DMS114 treated with DMSO at 0.1 percent for 48 hours (cell line): ENCODE results near the gene CDK3.

Experiments used
- DNase-seq: peaks from one replicate; lab custom pipeline; 2025; ENCODE audit not compliant: unreplicated experiment; lab: John Stamatoyannopoulos, UW

Gene CDK3

DNA sequence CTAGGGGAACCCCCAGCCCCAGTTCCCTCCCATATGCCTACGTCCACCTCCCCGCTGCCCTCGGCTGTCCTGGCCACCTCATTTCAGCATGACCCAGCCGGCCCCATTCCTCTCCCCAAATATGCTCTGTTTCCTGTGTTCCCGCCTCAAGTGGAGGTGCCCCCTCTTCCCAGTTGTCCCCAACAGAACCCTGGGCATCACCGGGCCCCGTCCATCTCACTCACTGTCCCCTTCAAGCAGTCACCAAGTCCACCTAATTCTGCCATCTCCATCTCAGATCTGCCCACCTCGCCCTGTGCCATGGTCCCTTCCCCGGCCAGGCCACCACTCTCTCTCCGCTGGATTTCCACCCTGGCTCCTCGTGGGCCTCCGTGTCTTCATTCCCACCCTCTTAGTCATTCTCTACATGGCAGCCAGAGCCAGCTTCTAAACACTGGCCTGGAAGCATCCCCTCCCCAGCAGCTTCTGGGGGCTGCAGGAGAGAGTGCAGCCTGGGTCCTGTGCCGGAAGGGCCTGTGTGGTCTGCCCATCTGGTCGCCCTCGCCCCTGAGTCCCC, 12.8 kb downstream of the CDK3 start:
- no peak for DNase-seq

DNA sequence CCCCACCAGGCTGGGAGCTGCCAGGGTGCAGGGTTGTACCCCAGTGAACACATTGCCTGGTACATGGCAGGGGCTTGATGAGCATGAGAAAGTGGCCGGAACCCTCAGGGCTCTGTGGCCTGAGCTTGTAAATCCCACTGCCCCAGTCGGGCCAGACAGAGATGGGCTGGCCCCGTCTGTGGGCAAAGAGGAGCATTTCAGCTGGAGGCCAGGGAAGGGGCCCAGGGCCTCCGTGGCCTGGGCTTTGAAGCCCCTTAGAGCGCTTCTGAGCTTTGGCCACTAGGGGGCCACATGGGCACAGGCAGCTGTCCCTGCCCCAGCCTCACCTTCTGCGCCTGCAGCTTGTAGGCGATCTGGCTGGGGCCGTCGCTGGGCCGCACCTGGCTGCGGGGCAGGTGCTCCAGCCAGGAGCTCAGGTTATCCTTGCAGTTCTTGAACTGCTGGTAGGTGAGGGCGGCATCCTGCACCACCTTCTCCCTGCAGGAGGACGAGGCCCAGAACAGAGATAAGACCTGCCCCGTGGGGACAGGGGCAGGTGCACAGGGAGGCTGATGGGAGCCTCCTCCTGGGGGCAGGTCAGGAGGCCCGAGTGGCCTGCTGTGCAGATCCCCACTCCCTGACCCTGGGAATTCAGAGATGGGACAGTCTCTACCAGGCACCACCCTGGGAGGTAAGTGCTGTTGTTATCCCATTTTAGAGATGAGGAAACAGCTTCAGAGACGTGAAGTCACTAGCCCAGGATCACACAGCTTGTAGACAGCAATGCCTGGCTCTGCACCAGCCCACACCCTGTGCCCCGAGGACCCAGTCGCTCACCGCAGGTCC, 13.7 kb downstream of the CDK3 start:
- DNase-seq: peak; percentile 10

DNA sequence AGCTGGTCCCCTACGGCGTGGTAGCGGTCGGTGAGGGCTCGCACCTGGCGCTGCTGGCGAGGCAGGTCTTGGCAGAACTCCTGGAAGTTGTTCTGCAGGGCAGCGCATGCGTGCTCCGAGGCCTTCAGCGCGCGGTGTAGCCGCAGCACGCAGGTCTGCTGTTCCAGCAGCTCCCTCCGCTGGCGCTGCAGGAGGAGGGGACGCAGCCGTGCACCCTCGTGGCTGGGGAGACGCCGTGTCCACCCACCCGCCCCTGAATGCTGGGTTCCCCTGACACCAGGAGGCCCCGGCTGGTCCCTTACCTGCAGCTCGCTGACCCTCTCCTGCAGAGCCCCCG, 14.2 kb downstream of the CDK3 start:
- DNase-seq: no peak

DNA sequence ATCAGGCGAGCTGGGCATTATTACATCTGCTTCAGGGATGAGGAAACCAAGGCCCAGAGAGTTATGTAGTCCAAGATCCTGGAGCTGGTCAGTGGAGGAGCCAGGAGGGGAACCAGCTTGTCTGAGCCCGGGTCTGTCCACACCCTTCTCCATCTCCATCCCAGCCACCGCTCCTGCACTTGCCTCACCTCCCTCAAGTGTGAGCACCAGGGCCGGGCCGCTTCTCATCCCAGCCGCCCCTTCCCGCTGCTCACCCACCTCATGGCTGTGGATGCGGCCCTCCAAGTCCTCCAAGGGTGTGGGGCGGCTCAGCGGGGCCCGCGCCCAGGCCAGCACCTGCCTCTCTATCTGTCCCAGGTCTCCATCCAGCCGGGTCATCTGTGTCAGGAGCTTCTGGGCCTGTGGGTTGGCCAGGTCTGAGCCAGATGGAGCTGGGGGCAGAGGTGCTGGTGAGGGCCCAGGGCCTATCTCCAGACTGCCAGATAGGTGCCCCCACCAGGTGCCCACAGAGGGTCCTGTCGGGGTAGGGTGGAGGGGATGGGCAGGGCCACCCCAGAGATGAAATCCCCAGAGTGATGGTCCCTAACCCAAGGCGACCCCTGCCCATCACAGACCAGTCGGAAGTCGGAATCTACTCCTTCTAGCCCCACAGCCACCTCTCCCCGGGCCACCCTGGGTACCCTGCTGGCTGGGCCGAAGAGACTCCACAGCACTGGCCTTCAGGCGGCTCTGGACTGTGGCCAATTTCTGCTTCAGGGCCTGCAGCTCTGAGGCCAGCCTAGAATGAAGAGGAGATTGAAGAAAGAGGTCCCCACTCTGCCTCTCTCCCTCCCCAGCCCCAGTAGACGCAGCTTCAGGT, 17.1 kb downstream of the CDK3 start:
- DNase-seq: no peak

DNA sequence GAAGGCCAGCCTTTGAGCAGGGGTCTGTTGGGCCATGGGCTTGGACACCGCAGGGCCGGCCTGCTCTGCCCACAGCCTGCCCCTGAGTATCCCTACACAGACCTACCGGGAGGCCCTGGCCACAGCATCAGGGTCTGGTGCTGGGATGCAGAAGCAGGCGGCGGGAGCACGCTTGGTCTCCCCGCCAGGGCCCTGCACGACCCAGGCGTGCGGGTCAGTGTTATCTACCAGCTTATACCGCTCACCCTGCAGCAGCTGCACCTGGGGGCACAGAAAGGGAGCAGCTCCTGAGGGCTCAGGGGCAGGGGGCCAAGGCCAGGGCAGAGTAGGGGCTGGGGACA, 17.7 kb downstream of the CDK3 start:
- DNase-seq: no peak

DNA sequence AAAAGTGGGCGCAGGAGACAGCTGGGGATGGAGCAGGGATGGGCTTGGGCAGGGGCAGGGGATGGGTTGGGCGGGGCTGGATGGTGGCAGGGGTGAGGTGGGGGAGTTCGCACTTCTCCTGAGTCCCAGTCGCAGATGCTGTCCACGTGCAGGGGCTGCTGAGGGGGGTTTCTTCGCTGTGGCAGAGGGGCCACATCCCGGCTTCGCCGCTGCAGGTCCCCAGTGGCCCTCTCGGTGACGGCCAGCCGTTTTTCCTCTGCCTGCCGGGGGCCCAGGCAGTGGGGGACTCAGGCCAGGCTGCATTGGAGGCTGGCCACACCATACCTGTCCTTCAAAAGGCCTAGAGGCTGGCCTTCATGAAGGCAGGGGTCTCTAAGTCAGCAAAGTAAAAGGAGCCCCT, 18.1 kb downstream of the CDK3 start:
- DNase-seq: no peak

DNA sequence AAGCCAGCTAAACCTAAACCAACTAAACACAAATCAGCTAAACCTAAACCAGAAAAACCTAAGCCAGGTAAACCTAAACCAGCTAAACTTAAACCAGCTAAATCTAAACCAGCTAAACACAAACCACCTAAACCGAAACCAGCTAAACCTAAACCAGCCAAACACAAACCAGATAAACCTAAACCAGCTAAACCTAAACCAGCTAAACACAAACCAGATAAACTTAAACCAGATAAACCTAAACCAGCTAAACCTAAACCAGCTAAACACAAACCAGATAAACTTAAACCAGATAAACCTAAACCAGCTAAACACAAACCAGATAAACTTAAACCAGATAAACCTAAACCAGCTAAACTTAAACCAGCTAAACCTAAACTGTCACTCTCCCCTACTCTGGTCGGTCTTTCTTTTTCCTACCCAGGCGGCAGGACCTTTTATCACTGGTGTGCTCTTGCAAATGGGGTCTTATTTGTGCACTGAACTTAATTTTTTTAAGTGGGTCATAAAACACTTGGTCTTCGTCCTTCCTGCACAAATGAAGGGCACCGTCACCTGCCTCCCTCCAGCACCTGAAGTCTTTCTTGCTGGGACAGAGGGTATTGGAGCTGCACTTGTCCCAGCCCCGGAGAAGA, 19.3 kb downstream of the CDK3 start:
- no peak for DNase-seq

DNA sequence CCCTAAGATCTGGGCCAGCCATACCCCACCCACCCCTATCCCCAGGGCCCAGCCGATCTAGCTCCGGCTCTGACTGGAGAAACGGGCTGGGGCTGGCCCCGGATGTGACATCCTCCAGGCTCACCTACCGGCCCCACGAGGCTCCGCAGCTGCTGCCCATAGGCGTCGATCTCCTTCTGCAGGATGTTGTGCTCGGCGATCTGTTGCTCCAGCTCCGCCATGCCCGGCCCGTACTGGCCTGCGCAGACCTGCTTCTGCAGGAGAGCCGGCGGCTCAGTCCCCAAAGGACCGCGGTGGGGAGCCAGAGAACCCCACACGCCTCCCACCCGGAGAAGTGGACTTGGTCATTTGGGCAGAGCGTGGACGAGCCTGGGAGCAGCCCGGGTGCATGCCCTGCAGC, 21.6 kb downstream of the CDK3 start:
- DNase-seq: no peak

DNA sequence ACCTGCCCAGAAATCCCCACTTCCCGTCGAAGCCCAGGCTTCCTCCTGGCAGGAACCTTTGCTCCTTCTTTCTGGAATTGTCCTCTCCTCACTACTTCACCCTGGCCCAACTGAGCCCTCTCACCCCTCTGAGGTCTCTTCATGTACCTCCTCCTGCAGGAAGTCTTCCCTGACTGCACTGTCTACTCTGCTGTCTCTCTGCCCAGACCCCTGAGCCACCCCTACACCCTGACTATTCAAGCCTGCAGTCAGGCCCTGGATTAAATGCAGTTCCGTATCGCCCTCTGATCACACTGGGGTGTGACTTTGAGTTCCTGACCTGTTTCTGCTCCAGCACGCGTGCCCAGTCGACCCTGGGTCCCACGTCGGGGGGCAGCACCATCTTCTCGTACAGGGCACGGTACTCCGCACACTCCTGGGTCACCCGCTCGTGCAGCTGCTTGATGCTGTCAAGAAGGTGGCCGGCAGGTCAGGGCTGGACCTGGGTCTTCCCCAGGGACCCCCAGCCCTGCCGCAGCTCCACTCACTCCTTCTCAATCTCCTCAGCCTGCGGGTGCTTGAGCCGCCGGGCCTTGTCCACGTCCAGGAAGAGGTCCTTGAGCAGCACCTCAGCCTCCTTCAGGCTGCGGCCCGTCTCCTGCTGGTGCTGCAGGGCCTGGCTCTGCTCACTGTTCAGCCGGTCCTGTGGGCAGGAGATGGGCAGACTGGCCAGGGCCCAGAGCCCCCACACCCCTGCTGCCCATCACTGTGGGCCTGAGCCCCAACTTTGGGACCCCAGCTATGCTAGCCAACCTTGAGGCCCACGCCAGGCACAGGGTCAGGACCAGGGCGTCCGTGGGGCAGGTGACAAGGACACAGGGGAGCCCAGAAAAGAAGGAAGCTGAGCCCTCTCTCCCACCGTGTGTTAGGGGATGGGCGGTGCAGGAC, 22.6 kb downstream of the CDK3 start:
- DNase-seq: no peak

DNA sequence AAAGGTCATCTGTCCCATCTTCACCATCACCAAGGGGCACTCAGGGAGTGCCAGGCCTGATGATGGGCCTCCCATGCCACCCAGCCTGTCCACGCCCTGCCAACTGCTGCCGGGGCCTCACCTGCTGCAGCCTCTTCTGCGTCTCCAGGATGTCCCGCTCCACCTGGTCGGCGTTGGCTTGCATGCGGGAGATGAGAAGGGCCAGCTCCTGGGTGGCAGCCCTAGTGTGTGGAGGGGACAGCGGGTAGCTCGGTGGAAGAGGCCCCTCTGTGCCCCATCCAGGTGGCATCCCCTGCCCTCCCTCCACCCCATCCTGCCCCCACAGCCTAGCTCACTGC, 23.2 kb downstream of the CDK3 start:
- no peak for DNase-seq

DNA sequence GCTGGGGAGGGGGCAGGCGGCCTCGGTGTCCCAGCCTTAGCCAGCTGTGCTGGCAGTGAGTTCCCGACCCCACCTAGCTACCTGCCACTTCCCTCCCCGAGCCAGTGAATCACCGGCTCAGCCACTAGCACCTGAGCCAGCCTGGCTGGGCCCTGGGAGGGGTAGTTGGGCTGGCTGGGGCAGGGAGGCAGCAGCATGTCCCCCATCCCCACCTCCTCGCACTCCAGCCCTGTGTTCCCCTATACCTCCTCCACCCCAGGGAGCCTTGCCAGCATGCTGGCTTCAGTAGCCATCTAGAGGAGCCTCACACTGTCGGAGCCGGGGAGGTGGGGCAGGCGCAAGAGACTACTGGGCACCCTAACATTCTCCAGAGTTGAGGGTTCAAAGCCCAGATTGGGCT, 23.7 kb downstream of the CDK3 start:
- no peak for DNase-seq

DNA sequence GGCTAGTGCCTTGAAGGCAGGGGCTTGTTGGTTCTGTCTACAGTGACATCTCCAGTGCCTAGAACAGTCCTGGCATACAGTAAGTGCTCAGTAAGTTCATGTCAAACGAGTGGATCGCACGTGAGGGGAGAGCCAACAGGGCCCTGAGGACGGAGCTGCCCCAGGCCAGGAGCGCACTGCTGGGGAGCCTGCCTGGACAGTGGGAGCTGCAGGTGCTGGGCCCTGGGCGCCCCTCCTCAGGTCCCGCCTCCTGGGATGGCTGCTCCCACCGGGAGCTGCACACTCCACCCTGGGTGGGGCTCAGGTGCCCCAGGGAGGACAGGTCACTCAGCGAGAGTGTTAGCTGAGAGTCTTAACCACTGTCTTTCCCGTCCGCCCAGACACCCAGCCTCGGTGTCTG, 24.6 kb downstream of the CDK3 start:
- no peak for DNase-seq

DNA sequence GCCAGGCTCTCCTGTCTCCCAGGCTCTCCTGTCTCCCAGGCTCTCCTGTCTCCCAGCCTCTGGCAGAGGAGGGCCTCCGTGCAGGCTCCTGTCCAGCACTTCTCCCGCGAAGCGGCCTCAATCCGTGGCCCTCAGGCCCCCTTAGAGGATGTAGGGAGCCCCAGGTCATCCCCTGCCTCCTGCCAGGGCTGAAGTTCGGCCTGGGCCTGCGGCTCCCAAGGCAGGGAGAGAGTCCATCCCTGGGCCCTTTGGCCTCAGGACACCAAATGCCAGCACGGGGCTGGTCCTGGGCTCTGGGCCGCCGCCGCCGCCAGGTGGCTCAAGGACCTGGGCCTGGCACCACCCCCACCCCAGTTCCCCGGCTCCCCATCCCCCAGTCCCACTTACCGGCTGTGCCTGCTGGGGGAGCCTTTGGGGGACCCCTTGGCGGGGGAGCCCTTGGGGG, 26.1 kb downstream of the CDK3 start:
- DNase-seq: no peak

DNA sequence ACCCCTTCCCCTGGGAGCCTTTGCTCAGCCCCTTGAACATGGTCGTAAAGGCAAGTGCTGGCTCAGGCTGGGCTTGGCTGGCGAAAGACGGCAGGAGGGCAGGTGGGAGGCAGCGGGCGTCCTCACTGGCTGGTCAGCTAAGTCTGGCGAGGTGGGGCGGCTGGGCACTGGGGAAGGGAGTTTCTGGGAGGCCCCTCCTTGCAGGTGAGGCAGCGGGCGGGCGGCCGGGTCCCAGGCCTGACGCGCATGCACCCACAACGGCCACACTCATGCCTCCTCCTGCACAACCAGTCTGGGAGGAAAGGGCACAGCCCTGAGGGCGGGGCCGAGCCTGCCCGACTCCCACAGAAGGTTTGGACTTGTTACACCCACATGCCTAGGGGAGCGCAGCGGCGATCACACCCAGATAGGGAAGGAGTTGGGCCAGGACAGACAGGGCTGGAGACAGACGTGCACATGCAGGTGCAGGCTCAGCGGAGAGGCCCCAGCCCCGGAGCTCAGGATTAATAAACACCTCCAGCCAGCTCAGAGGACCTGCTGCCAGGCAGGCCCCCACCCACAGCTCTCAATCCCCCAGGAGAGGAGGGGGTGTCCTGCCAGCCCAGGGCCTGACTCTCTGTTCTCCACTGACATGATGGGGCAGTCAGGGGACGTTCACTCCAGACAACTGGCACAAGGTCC, 26.6 kb downstream of the CDK3 start, which contains the start of gene EVPL:
Gene EVPL (minus strand): TSS at position 148 of the 681 bp plus-strand sequence. CDS start 108 bp downstream, at position 40.
- DNase-seq: no peak

DNA sequence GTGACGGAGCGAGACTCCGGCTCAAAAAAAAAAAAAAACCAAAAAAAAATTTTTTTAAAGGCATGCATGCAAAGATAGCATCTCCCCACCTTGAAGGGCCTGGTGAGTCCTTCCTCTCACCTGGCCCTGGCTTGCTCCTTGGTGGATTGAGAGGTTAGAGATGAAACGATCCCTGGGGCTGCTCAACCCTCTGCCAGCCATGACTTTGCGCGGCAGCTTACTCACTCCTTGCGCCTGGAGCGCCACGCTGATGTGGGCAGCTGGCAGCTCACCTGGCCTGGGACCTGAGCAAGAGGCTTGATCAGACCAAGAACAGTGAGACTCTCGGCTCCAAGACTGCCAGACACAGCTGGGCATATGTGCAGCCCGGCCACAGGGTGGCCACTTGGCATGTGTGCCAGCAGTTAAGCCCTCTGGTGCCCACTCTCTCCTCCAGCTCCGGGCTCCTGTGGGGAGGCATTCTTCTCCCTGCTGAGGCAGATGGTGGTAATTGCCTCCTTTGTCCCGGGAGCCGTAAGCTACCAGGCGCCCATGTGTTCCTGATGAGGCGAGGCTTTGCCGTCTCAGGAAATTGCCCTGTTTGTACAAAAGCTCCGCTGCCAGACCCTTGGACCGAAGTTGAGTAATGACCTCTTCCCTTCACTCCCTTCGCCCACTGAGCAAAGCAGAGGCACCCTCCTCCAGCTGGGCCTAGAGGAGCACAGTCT, 31.6 kb downstream of the CDK3 start:
- no peak for DNase-seq

DNA sequence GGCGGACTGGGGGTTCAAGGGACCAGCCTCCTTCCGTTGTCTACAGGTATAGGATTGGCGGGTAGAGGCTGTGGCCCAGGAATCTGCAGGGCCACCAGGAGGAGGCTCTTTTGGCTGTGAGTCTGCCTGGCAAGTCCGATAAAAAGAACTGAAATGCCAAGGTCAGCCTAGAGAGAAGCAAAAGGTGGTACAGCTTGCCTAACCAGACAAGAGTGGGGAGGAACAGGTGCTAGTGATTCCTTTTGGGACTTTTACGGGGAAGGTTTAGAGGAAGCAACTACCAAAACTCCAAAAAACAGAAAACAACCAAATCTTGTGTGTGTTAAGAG, 32.1 kb downstream of the CDK3 start:
- DNase-seq: no peak

DNA sequence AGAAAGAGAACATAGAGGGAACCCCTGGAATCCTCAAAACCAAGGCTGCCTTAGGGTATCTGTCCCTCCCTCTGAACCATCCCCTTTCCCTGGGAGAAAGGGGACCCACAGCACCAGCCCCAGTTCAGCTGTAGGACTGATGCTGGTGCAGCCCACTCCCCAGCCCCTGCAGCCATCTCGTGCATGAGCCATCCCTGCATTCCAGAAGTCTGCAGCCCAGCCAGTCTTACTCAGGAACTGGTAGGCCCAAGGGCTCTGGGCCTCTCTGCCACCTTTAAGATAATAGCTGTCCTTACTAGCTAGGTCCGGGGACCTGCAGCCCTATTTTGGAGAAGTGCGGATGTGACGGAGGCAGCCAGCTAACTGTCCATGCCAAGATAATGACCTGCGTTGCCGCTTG, 32.5 kb downstream of the CDK3 start:
- DNase-seq: no peak

DNA sequence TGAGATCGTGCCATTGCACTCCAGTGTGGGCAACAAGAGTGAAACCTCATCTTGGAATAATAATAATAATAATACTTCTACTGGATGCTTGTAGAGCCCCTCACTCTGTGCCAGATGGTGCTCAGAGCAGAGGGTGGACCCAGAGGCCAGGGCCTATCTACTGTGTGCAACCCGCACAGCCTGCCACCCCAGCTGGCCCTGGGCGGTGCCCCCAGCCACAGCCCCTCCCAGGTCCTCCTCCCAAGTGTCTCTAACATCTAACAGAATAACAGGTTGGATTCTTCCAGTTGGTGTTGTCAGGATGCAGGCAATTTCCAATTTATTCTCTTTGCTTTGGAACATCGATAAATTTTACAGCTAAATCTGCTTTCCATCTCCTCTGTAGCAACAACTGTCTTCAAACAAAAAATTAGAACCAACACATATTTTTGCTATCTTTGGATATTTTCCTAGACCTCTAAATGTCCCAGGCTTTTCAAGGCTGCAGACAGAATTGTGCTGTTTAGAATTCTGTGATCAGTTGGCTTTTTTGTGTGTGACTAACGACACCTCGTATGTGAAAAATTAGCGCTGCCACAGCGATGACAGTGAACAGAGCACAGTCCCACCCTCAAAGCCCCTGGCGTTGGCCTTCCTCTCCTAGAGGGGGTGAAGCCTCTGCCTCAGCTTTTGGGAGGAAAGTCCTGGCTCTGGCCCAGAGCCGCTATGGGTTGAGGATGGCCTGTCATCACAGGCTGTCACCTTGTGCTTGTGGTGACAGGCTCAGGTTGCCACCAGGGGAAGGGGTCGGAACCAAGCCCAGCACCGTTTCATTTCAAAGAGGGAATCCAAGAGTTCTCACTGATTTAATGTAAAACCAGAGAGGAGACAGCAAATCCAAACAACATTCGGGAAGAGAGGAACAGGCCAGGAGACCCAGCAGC, 34.0 kb downstream of the CDK3 start:
- no peak for DNase-seq
